SK-N-SH (cell line): ENCODE results near the gene UCP1. TPM values are rescaled to one million over a fixed set of nuclear protein-coding genes. Genes with fewer than 3 reads are reported as not detected.
A peak's percentile ranks its signal among the peaks of the same experiment; 100 is the strongest.

Experiments used
- CTCF ChIA-PET: fragments of 300-600, 350-600 bp; formaldehyde crosslinking; extraction: SDS; loops from one replicate; lab custom pipeline; 2021; lab: Yijun Ruan, JAX
- POLR2A ChIA-PET: fragments of 350-600 bp; sonication (Branson Sonifier 250); formaldehyde crosslinking; extraction: SDS; loops from one replicate; lab custom pipeline; 2020; ENCODE audit warnings: antibody characterized with exemption, inconsistent platforms; lab: Yijun Ruan, JAX
- DNase-seq: peaks from one replicate; pipeline ENCODE4 v3.0.0; 2012
- H2AFZ ChIP-seq: fragments of 200-600 bp; sonication (generic); 2 replicates; pipeline ENCODE4 v1.8.1; 2016; ENCODE audit warnings: antibody characterized with exemption, mild to moderate bottlenecking, low read depth
- H3F3A ChIP-seq: fragments of 200-600 bp; sonication (generic); replicated peaks from 2 replicates; pipeline ENCODE3; 2016; ENCODE audit warnings: antibody characterized with exemption, mild to moderate bottlenecking; ENCODE audit not compliant: insufficient read depth
- H3K27ac ChIP-seq, 2 experiments: fragments of 200-500 bp in 1 of 2; fragments of 200-600 bp in 1 of 2; sonication (Bioruptor generic) in 1 of 2; sonication (generic), shearing (Covaris generic) in 1 of 2; 2 replicates each; pipeline versions ENCODE4 v1.5.1 to v1.6.1; 2014 to 2016; ENCODE audit warnings: low read depth in 2 of 2, inconsistent platforms in 1 of 2, low read length in 1 of 2, mild to moderate bottlenecking in 1 of 2, mixed read lengths in 1 of 2
- H3K27me3 ChIP-seq: fragments of 200-600 bp; sonication (generic), shearing (Covaris generic); 2 replicates; pipeline ENCODE4 v1.6.1; 2016; ENCODE audit warnings: mixed run types; ENCODE audit not compliant: insufficient read depth
- H3K36me3 ChIP-seq, 2 experiments: fragments of 200-500 bp in 1 of 2; fragments of 200-600 bp in 1 of 2; sonication (Bioruptor generic) in 1 of 2; sonication (generic) in 1 of 2; replicated peaks in 1 of 2; 2 replicates each; pipeline versions ENCODE3 to v1.5.1; 2014 to 2016; ENCODE audit warnings: low read length in 1 of 2, mild to moderate bottlenecking in 1 of 2; ENCODE audit not compliant: insufficient read depth in 2 of 2, control insufficient read depth in 1 of 2
- H3K4me1 ChIP-seq, 2 experiments: fragments of 200-500 bp in 1 of 2; fragments of 200-600 bp in 1 of 2; sonication (Bioruptor generic) in 1 of 2; sonication (generic), shearing (Covaris generic) in 1 of 2; 2 replicates each; pipeline versions ENCODE4 v1.5.1 to v1.6.1; 2014 to 2016; ENCODE audit warnings: low read depth in 1 of 2, low read length in 1 of 2, mixed run types in 1 of 2; ENCODE audit not compliant: insufficient read depth in 2 of 2, control insufficient read depth in 1 of 2
- H3K4me2 ChIP-seq: fragments of 200-600 bp; sonication (generic), shearing (Covaris generic); 2 replicates; pipeline ENCODE4 v1.6.1; 2017; ENCODE audit warnings: mixed run types
- H3K4me3 ChIP-seq, 2 experiments: fragments of 200-500 bp in 1 of 2; fragments of 200-600 bp in 1 of 2; sonication (Bioruptor generic) in 1 of 2; sonication (generic), shearing (Covaris generic) in 1 of 2; 2 replicates each; pipeline versions ENCODE4 v1.5.1 to v1.8.1; 2014 to 2016; ENCODE audit warnings: low read depth in 2 of 2, inconsistent platforms in 1 of 2, low read length in 1 of 2, mild to moderate bottlenecking in 1 of 2, mixed read lengths in 1 of 2, moderate library complexity in 1 of 2
- H3K79me2 ChIP-seq: fragments of 200-600 bp; sonication (generic); 2 replicates; pipeline ENCODE4 v1.8.1; 2017; ENCODE audit warnings: mild to moderate bottlenecking; ENCODE audit not compliant: insufficient read depth
- H3K9ac ChIP-seq: fragments of 200-600 bp; sonication (generic); 2 replicates; pipeline ENCODE4 v1.6.1; 2017; ENCODE audit warnings: mixed run types
- H3K9me2 ChIP-seq: fragments of 200-600 bp; sonication (generic); 2 replicates; pipeline ENCODE4 v1.6.1; 2017; ENCODE audit warnings: mixed run types
- H3K9me3 ChIP-seq: fragments of 200-600 bp; sonication (generic); 2 replicates; pipeline ENCODE4 v1.6.1; 2017; ENCODE audit warnings: mixed run types, mild to moderate bottlenecking, moderate library complexity
- H4K20me1 ChIP-seq: fragments of 200-600 bp; sonication (generic); 2 replicates; pipeline ENCODE4 v1.6.1; 2017; ENCODE audit warnings: mild to moderate bottlenecking, mixed run types; ENCODE audit not compliant: insufficient read depth
- CHD2 ChIP-seq: fragments of 150-350 bp; IDR thresholded peaks from 2 replicates; pipeline ENCODE4 v1.6.1; 2018; ENCODE audit warnings: low read length; ENCODE audit not compliant: partially characterized antibody
- CTCF ChIP-seq: fragments of 200-600 bp; sonication (generic); IDR thresholded peaks from 2 replicates; pipeline ENCODE4 v1.6.1; 2017; ENCODE audit warnings: antibody characterized with exemption, mild to moderate bottlenecking, moderate library complexity
- EP300 ChIP-seq, 2 experiments: IDR thresholded peaks; 2 replicates each; pipeline versions ENCODE4 v1.4.0 to v1.6.1; 2012; ENCODE audit warnings: borderline replicate concordance in 1 of 2, low read depth in 1 of 2, low read length in 1 of 2
- EZH2phosphoT487 ChIP-seq: fragments of 200-600 bp; sonication (generic); IDR thresholded peaks from 2 replicates; pipeline ENCODE4 v1.6.1; 2017; ENCODE audit warnings: low read depth, mixed run types, mild to moderate bottlenecking, antibody characterized with exemption, moderate library complexity, borderline replicate concordance
- GABPA ChIP-seq: IDR thresholded peaks from 2 replicates; pipeline ENCODE4 v1.4.0; 2012; ENCODE audit warnings: low read depth, mild to moderate bottlenecking
- IRF3 ChIP-seq: fragments of 150-350 bp; IDR thresholded peaks from 2 replicates; pipeline ENCODE4 v1.6.1; 2016; ENCODE audit warnings: mild to moderate bottlenecking, low read depth, low read length
- NFIC ChIP-seq: IDR thresholded peaks from 2 replicates; pipeline ENCODE4 v1.4.0; 2012; ENCODE audit warnings: borderline replicate concordance
- NRF1 ChIP-seq: IDR thresholded peaks from 2 replicates; pipeline ENCODE4 v1.6.1; 2012; ENCODE audit warnings: low read depth, mild to moderate bottlenecking, low read length
- RAD21 ChIP-seq: IDR thresholded peaks from 2 replicates; pipeline ENCODE4 v1.6.1; 2012; ENCODE audit warnings: mild to moderate bottlenecking, low read length
- RFX5 ChIP-seq: IDR thresholded peaks from 2 replicates; pipeline ENCODE4 v1.6.1; 2012; ENCODE audit warnings: mild to moderate bottlenecking, improper control_type of control experiment, low read length
- SMC3 ChIP-seq: IDR thresholded peaks from 2 replicates; pipeline ENCODE4 v1.6.1; 2012; ENCODE audit warnings: low read depth, low read length, improper control_type of control experiment
- TAF1 ChIP-seq: IDR thresholded peaks from 2 replicates; pipeline ENCODE4 v1.6.1; 2012; ENCODE audit warnings: low read depth, mild to moderate bottlenecking, low read length, moderate library complexity, borderline replicate concordance
- TCF12 ChIP-seq: IDR thresholded peaks from 2 replicates; pipeline ENCODE4 v1.4.0; 2012
- WGBS: methylation state at CpG from one replicate; pipeline ENCODE4 v1.1.6; 2017; ENCODE audit warnings: low lambda C conversion rate; 5-methylcytosine and 5-hydroxymethylcytosine counted together
- polyA plus RNA-seq, 3 experiments: library from polyadenylated mRNA; depleted of rRNA; stranded (reverse); fragments of >200 nt; gene quantifications; 2 replicates each; pipeline ENCODE4 v1.2.3, GENCODE V29; 2012

Gene UCP1
- polyA plus RNA-seq, 1 of the 3 experiments (the other 2 are of a cell fraction): not detected

GRCh38 chr4:140609548-140610425 is 41.0 kb upstream of the UCP1 start:
- Histone ChIP-seq H4K20me1 (no peaks in the 10 kb centered on the region), H3K79me2 (no peaks in the 10 kb centered on the region), H3K27me3 (no peaks in the 10 kb centered on the region; the same call in 1 of the 2 replicates), H2AFZ (peak overlapping the region; percentile 19; the same call in 1 of the 2 replicates), H3K36me3 (no peaks in the 10 kb centered on the region), H3K9ac (no peak overlapping the region), H3K9me3 (no peaks in the 10 kb centered on the region), H3K4me1 (peaks cover 0 to 5% of the 10 kb centered on the region in 2 experiments; a peak in 2 of 4 replicates), H3K27ac (peak overlapping the region in 1 of 2 experiments; percentile 45; a peak in 2 of 4 replicates), H3K4me2 (no peak overlapping the region), H3F3A (no peaks in the 10 kb centered on the region), H3K4me3 (no peak overlapping the region), H3K9me2 (no peaks in the 10 kb centered on the region)
- DNase-seq: peak; percentile 83
- WGBS: 46% methylated on average over 6 of the region's 6 CpGs
- POLR2A ChIA-PET: no interaction called here
- TF ChIP-seq RFX5 (0 out of 2 replicates have a peak, but pooled peaks have one; percentile 37), CHD2 (peak; percentile 37), RAD21 (peak; percentile 92), EZH2phosphoT487 (no peak), TCF12 (no peak), IRF3 (no peak), EP300 (IDR thresholded peaks at IDR 0.05; ENCODE audit: borderline replicate concordance in 1 of 2, low read depth in 1 of 2, low read length in 1 of 2) (no peak), CTCF (peak; percentile 68), SMC3 (peak; percentile 73)
- CTCF ChIA-PET: interaction anchor here (0.7 to 13.0 kb wide), 46 partner anchors 9 to 1024 kb away, joined by 3 to 171 read pairs (median 4); partner anchors contain the start of genes CLGN, ELMOD2, SCOC and TBC1D9

- H3K9me2 ChIP-seq: no peaks in the 10 kb centered on the region
- no peaks in the 10 kb centered on the region for H3F3A ChIP-seq
- peaks cover 0 to 5% of the 10 kb centered on the region in 2 experiments; a peak in 2 of 4 replicates for H3K4me1 ChIP-seq
- no peak overlapping the region for H3K27ac ChIP-seq
- no peaks in the 10 kb centered on the region for H3K79me2 ChIP-seq
- TF ChIP-seq NRF1 (no peak), TAF1 (no peak), GABPA (no peak), NFIC (no peak)
- H3K9ac ChIP-seq: no peak overlapping the region
- ChIA-PET CTCF (interaction anchor here (1.4 to 13.0 kb wide), 5 partner anchors 8 to 277 kb away, joined by 3 to 171 read pairs (median 19); no protein-coding TSS in a partner anchor), POLR2A (no interaction called here)
- no peak overlapping the region for H3K4me2 ChIP-seq
- 94% methylated on average over 4 of the region's 4 CpGs for WGBS
- H2AFZ ChIP-seq: no peak overlapping the region
- DNase-seq: no peak
- H3K9me3 ChIP-seq: no peaks in the 10 kb centered on the region
- H3K27me3 ChIP-seq: no peaks in the 10 kb centered on the region; the same call in 1 of the 2 replicates
- no peak overlapping the region for H3K4me3 ChIP-seq
- no peaks in the 10 kb centered on the region for H4K20me1 ChIP-seq
- no peaks in the 10 kb centered on the region for H3K36me3 ChIP-seq
These were observed 39.1 kb upstream of the UCP1 start for GRCh38 chr4:140607852-140608251.
